GM12874 (cell line): Measurements from ENCODE around the gene PDGFD.

Experiments used
- CTCF ChIP-seq: IDR thresholded peaks from 2 replicates; pipeline ENCODE4 v1.5.1; 2011; ENCODE audit warnings: low read depth, mild to moderate bottlenecking, control low read depth, low read length, moderate library complexity; ENCODE audit not compliant: insufficient read depth

PDGFD gene

GRCh38 chr11:104061853-104062521 lies 102.0 kb downstream of the PDGFD start:
- no peak for TF ChIP-seq CTCF

GRCh38 chr11:104060820-104061219 lies 103.1 kb downstream of the PDGFD start:
- TF ChIP-seq CTCF = no peak

- no peak for TF ChIP-seq CTCF
Observed at GRCh38 chr11:104060004-104060794, 103.7 kb downstream of the PDGFD start.

GRCh38 chr11:104058680-104059079 lies 105.3 kb downstream of the PDGFD start:
- TF ChIP-seq CTCF = no peak

- TF ChIP-seq CTCF = no peak
Observed at GRCh38 chr11:104057908-104058307, 106.0 kb downstream of the PDGFD start.

- no peak for TF ChIP-seq CTCF
Observed at GRCh38 chr11:104055596-104055995, 108.4 kb downstream of the PDGFD start.

- no peak for TF ChIP-seq CTCF
Observed at GRCh38 chr11:104054911-104055529, 108.9 kb downstream of the PDGFD start.
